ENCODE measurements around the gene CASK.

The CASK gene

DNA sequence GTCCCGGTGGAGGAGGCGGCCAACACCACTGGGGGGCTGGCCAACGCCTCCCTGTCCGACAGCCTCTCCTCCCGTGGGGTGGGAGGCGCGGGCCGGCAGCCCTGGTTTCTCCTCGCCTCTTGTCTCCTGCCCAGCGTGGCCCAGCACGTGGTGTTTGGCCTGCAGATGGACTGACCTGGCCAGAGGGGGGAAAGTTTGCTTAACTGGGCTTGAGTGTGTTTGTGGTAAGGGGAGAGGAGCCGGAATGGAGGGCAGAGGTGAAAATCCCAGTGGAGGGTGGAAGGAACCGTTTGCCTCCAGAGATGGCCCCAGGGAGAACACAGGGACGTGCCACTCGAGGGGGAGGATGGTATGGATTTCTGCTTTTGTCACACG lies 448.6 kb downstream of the CASK start:
- DNase-seq, result no peak

GRCh38 chrX:41473936-41474725 lies 449.2 kb downstream of the CASK start:
- no peak for DNase-seq

GRCh38 chrX:41472231-41472815 lies 451.0 kb downstream of the CASK start:
- DNase-seq, result no peak

- no peak for DNase-seq
These were observed 451.6 kb downstream of the CASK start for GRCh38 chrX:41471786-41472185.

GRCh38 chrX:41470706-41471105 lies 452.6 kb downstream of the CASK start:
- DNase-seq, result no peak

- DNase-seq, result peak in 1 of 56 donors; percentile 10
These were observed 454.6 kb downstream of the CASK start for GRCh38 chrX:41468647-41469323.
